A673 (cell line): Measurements from ENCODE around the gene BAIAP2L2. TPM values are rescaled to one million over a fixed set of nuclear protein-coding genes. Genes with fewer than 3 reads are reported as not detected.

Experiments used
- BruUV-seq: library from RNA; stranded (reverse); fragments of 400-500 nt; replicated peaks from 2 replicates; lab custom pipeline; 2021; lab: Mats Ljungman, UMichigan
- CTCF ChIA-PET: fragments of 300-600 bp; sonication (Branson Sonifier 250); formaldehyde crosslinking; loops from one replicate; lab custom pipeline; 2022; ENCODE audit warnings: antibody characterized with exemption; lab: Charles Lee
- POLR2A ChIA-PET: fragments of 300-600 bp; sonication (Branson Sonifier 250); formaldehyde crosslinking; loops from one replicate; lab custom pipeline; 2022; ENCODE audit warnings: antibody characterized with exemption; ENCODE audit not compliant: low non-redundant PET; lab: Charles Lee
- DNase-seq: peaks from one replicate; pipeline ENCODE4 v3.0.0-alpha.2; 2015; ENCODE audit warnings: low spot score
- H3K27ac ChIP-seq: fragments of 200-600 bp; sonication (generic); 2 replicates; pipeline ENCODE4 v1.5.1; 2016; ENCODE audit warnings: mixed run types, low read depth, mild to moderate bottlenecking, mixed read lengths, antibody characterized with exemption, low read length; ENCODE audit not compliant: poor library complexity, severe bottlenecking
- H3K27me3 ChIP-seq: fragments of 200-600 bp; sonication (generic); replicated peaks from 2 replicates; pipeline ENCODE4 v1.6.1; 2017; ENCODE audit warnings: mixed run types, low read depth, mild to moderate bottlenecking, mixed read lengths, antibody characterized with exemption, low read length; ENCODE audit not compliant: insufficient read depth, poor library complexity
- H3K36me3 ChIP-seq: fragments of 200-600 bp; sonication (generic); 2 replicates; pipeline ENCODE4 v1.6.1; 2016; ENCODE audit warnings: mixed run types, mild to moderate bottlenecking, mixed read lengths, antibody characterized with exemption, low read length; ENCODE audit not compliant: insufficient read depth, poor library complexity, severe bottlenecking
- H3K4me1 ChIP-seq: fragments of 200-600 bp; sonication (generic); 2 replicates; pipeline ENCODE4 v1.6.1; 2017; ENCODE audit warnings: mixed run types, mild to moderate bottlenecking, mixed read lengths, antibody characterized with exemption, low read length; ENCODE audit not compliant: insufficient read depth, poor library complexity, severe bottlenecking
- H3K4me3 ChIP-seq: fragments of 200-600 bp; sonication (generic); 2 replicates; pipeline ENCODE4 v1.5.1; 2016; ENCODE audit warnings: low read depth, mixed run types, mild to moderate bottlenecking, mixed read lengths, low read length; ENCODE audit not compliant: poor library complexity, severe bottlenecking
- H3K9me3 ChIP-seq: fragments of 200-600 bp; sonication (generic); 2 replicates; pipeline ENCODE4 v1.6.1; 2016; ENCODE audit warnings: mixed run types, low read depth, mild to moderate bottlenecking, mixed read lengths, antibody characterized with exemption, low read length; ENCODE audit not compliant: poor library complexity, severe bottlenecking
- EZH2 ChIP-seq: fragments of 200-600 bp; sonication (generic); IDR thresholded peaks from 2 replicates; pipeline ENCODE4 v1.6.1; 2017; ENCODE audit warnings: borderline replicate concordance, low read depth, mild to moderate bottlenecking, mixed read lengths, antibody characterized with exemption, low read length; ENCODE audit not compliant: poor library complexity, severe bottlenecking
- intact Hi-C: fragments of 100-400 bp; cut with micrococcal nuclease; formaldehyde crosslinking; loops from one replicate; pipeline ENCODE4 v1.10.0; 2022; ENCODE audit not compliant: unreplicated experiment
- total RNA-seq: library from RNA; stranded (reverse); gene quantifications from 2 replicates; pipeline ENCODE4 v1.2.3, GENCODE V29; 2021
- TF ChIP-seq, protein P1 (sequence below): fragments of 300-800, 200-600 bp; sonication (generic); conservative IDR thresholded peaks from 2 replicates; pipeline ENCODE4 v1.5.1; 2017; ENCODE audit warnings: low read depth, mild to moderate bottlenecking, antibody characterized with exemption, low read length, moderate library complexity, mixed read lengths

BAIAP2L2 gene
- total RNA-seq, 1 experiment from 2014 or later, result 2.5 TPM

GRCh38 chr22:38067761-38068360 is 42.6 kb downstream of the BAIAP2L2 start:
- no peaks in the 10 kb centered on the region for H3K9me3 ChIP-seq
- POLR2A ChIA-PET, result interaction anchor here (0.6 kb wide), 1 partner anchor 1035 kb away, joined by 4 read pairs; no protein-coding TSS in a partner anchor
- no peaks in the 10 kb centered on the region for H3K36me3 ChIP-seq
- no peak for DNase-seq
- TF ChIP-seq, protein P1, sequence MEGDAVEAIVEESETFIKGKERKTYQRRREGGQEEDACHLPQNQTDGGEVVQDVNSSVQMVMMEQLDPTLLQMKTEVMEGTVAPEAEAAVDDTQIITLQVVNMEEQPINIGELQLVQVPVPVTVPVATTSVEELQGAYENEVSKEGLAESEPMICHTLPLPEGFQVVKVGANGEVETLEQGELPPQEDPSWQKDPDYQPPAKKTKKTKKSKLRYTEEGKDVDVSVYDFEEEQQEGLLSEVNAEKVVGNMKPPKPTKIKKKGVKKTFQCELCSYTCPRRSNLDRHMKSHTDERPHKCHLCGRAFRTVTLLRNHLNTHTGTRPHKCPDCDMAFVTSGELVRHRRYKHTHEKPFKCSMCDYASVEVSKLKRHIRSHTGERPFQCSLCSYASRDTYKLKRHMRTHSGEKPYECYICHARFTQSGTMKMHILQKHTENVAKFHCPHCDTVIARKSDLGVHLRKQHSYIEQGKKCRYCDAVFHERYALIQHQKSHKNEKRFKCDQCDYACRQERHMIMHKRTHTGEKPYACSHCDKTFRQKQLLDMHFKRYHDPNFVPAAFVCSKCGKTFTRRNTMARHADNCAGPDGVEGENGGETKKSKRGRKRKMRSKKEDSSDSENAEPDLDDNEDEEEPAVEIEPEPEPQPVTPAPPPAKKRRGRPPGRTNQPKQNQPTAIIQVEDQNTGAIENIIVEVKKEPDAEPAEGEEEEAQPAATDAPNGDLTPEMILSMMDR, result no peak
- no peak for TF ChIP-seq EZH2
- H3K27me3 ChIP-seq, result no peaks in the 10 kb centered on the region
- H3K27ac ChIP-seq, result no peak overlapping the region
- no peak overlapping the region for H3K4me3 ChIP-seq
- CTCF ChIA-PET, result no interaction called here
- intact Hi-C loops, result no loop called here
- no peaks in the 10 kb centered on the region for H3K4me1 ChIP-seq
- BruUV-seq, result no TSS peak

DNA sequence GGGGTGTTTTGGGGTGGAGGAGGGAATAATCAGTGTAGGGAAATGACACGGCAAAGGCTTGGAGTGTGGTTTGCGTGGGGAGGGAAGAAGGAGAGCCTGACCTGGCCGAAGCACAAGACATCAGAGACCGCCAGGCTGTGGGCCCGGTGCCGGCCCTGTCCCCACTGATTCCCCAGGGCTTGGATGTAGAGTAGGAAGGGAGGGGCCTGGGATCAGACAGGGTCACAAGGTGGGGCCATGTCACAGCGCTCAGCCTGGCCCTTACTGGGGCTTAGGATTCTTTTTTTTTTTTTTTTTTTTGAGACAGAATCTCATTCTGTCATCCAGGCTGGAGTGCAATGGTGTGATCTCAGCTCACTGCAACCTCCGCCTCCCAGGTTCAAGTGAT is 43.5 kb downstream of the BAIAP2L2 start:
- Histone ChIP-seq H3K27me3 (no peaks in the 10 kb centered on the region), H3K4me1 (no peaks in the 10 kb centered on the region), H3K36me3 (no peaks in the 10 kb centered on the region), H3K27ac (no peak overlapping the region), H3K4me3 (no peak overlapping the region), H3K9me3 (no peaks in the 10 kb centered on the region)
- POLR2A ChIA-PET, result no interaction called here
- intact Hi-C loops, result no loop called here
- no TSS peak for BruUV-seq
- CTCF ChIA-PET, result no interaction called here
- no peak for TF ChIP-seq EZH2
- TF ChIP-seq, protein P1, result no peak
- DNase-seq, result no peak

DNA sequence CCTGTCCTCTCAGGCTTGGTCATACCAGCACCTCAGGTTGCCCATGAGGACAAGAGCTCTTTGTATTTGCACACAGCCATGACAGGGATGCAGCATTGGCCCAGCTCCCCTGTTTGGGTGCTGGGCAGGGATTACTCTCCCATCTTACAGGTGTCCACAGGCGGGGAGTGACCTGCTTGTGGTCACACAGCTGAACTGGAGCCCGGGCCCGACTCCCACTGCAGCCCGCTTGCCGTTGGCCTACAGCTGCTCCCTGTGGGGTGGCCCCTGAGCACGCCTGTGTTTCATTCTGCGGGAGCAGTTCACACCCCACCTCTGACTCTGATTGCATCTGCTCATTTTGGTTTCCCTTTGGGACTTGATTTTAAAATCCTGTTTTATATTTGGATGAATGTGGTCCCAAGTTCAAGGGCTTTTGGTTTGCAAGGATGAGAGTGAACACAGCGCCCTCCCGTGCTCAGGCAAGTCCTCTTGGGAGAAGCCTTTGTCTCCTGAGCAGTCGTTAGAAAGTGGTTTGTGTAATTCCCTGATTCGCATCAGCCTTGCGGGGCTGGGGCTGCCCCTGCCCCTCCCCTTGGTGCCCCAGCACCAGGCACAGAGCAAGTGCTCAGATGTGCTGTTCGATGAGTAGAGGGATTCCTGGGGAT is 44.0 kb downstream of the BAIAP2L2 start:
- no peaks in the 10 kb centered on the region for H3K4me1 ChIP-seq
- DNase-seq, result no peak
- H3K36me3 ChIP-seq, result no peaks in the 10 kb centered on the region
- intact Hi-C loops, result no loop called here
- no peaks in the 10 kb centered on the region for H3K9me3 ChIP-seq
- ChIA-PET CTCF (no interaction called here), POLR2A (no interaction called here)
- no peak overlapping the region for H3K27ac ChIP-seq
- no peaks in the 10 kb centered on the region for H3K27me3 ChIP-seq
- H3K4me3 ChIP-seq, result no peak overlapping the region
- BruUV-seq, result no TSS peak
- TF ChIP-seq, protein P1, result no peak
- no peak for TF ChIP-seq EZH2
